GM12801 (cell line): Measurements from ENCODE around the gene RNF149.

Experiments used
- CTCF ChIP-seq: IDR thresholded peaks from one replicate; pipeline ENCODE4 v1.5.1; 2011; ENCODE audit warnings: control low read depth; ENCODE audit not compliant: insufficient read length; ENCODE audit errors: extremely low read depth

RNF149 gene

GRCh38 chr2:101299604-101300003, 8.9 kb downstream of the RNF149 start:
- TF ChIP-seq CTCF = no peak

GRCh38 chr2:101297383-101297782, 11.1 kb downstream of the RNF149 start:
- TF ChIP-seq CTCF = no peak

GRCh38 chr2:101296371-101296770, 12.1 kb downstream of the RNF149 start:
- no peak for TF ChIP-seq CTCF

GRCh38 chr2:101295895-101296294, 12.6 kb downstream of the RNF149 start:
- TF ChIP-seq CTCF = no peak

GRCh38 chr2:101294861-101295260, 13.6 kb downstream of the RNF149 start:
- no peak for TF ChIP-seq CTCF

GRCh38 chr2:101293544-101293943, 15.0 kb downstream of the RNF149 start:
- TF ChIP-seq CTCF = no peak

- TF ChIP-seq CTCF = no peak
Measured at GRCh38 chr2:101291973-101292372, 16.5 kb downstream of the RNF149 start.

GRCh38 chr2:101290711-101291110, 17.8 kb downstream of the RNF149 start:
- TF ChIP-seq CTCF = no peak
